GM13977 (cell line): ENCODE results near the gene SUN1.

Experiments used
- DNase-seq: peaks from one replicate; pipeline ENCODE4 v3.0.0; 2012; ENCODE audit warnings: low spot score
- in situ Hi-C: fragments of 300-500 bp; cut with MboI; formaldehyde crosslinking; loops from one replicate; pipeline ENCODE4 v1.12.0; 2022; ENCODE audit warnings: low sequenced_read_pairs, low pct_unique_long_range_greater_than_20kb, mixed read lengths, inconsistent platforms; ENCODE audit not compliant: unreplicated experiment
- TF ChIP-seq, protein P1 (sequence below): IDR thresholded peaks from 2 replicates; pipeline ENCODE4 v1.5.1; 2012; ENCODE audit warnings: mild to moderate bottlenecking, control low read depth; ENCODE audit not compliant: insufficient read depth; ENCODE audit errors: extremely low read depth, missing control alignments

Gene SUN1

DNA sequence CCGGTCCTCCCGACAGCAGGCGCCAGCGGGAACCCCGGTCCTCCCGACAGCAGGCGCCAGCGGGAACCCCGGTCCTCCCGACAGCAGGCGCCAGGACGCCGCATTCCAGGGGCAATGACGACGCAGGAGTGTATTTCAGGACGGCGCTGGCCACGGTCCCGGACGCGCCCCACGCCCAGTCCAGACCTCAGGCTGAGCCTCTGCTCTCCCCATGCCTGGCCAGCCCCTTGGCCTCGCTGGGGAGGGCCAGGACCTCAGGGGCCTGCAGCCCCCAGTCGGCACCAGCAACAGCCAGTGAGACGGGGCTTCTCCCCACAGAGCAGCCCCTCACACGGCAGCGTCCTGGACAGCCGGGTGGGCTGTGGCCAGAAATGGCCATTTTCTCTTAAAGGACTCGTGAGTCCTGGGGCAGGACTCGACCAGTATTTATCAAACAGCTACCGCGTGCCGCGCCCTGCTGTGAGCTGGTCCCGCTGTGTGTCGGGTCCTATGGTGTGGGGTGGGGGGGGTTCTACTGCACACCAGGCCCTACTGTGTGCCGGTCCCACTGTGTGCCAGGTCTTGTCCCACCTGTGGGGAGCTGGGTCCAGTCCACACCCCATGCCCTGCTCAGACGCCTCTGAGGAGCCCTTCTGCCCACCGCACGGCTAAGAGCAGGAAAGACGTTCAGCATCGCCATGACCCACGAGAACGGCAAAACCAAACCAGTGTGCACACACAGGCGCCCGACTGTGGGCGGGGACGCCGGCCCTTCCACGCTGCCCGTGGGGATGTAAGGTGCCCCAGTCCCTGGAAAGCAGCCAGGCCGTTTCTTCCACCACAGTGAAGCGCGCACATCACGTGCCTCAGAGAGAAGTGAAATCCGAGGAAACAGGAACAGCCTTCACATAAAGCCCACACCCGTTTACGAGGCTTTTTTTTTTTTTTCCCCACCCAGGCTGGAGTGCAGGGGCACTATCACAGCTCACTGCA, 77.4 kb downstream of the SUN1 start:
- in situ Hi-C loops: no loop called here
- TF ChIP-seq, protein P1, sequence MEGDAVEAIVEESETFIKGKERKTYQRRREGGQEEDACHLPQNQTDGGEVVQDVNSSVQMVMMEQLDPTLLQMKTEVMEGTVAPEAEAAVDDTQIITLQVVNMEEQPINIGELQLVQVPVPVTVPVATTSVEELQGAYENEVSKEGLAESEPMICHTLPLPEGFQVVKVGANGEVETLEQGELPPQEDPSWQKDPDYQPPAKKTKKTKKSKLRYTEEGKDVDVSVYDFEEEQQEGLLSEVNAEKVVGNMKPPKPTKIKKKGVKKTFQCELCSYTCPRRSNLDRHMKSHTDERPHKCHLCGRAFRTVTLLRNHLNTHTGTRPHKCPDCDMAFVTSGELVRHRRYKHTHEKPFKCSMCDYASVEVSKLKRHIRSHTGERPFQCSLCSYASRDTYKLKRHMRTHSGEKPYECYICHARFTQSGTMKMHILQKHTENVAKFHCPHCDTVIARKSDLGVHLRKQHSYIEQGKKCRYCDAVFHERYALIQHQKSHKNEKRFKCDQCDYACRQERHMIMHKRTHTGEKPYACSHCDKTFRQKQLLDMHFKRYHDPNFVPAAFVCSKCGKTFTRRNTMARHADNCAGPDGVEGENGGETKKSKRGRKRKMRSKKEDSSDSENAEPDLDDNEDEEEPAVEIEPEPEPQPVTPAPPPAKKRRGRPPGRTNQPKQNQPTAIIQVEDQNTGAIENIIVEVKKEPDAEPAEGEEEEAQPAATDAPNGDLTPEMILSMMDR: no peak
- no peak for DNase-seq

DNA sequence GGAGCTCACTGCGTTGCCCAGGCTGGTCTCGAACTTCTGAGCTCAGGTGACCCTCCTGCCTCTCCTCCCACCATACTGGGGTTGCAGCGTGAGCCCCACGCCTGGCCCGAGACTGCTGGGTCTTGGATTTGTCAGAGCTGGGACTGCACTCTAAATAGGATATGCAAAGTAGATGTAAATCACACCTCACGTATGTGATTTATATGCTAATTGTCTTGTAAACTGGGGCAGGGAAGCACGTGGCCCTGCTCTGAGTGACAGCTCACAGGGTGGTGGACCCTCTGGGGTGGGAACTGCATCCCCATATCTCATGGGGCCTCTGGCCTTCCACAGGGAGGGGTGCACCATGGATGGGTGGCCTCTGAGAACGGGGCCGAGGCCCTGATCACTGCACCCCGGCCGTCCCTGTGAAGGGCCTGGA, 78.2 kb downstream of the SUN1 start:
- in situ Hi-C loops: no loop called here
- TF ChIP-seq, protein P1: no peak
- DNase-seq: no peak

DNA sequence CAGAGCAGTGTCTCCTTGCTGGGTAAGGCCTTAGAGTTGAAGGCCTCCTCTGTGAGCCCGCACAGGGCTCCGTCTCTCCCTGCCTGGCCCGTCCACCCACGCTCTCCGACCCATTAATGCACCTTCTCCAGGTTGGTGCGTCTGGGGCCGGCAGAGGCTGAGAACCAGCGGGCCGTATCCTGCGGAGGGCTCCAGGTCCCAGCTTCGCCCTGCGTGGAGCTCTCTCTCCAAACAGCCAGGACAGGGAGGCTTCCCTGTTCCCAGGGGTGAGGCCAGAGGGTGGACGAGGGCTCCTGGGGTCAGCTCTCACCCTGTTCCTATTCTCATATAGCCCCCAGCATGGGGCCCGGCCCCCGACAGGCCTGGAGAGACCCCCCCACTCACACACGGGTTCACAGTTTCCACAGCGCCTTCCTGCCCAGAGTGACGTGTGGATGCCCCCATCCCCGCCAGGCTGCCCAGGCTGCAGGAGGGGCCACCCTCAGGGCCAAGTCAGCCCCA, 78.7 kb downstream of the SUN1 start:
- TF ChIP-seq, protein P1: no peak
- no peak for DNase-seq
- in situ Hi-C loops: no loop called here

DNA sequence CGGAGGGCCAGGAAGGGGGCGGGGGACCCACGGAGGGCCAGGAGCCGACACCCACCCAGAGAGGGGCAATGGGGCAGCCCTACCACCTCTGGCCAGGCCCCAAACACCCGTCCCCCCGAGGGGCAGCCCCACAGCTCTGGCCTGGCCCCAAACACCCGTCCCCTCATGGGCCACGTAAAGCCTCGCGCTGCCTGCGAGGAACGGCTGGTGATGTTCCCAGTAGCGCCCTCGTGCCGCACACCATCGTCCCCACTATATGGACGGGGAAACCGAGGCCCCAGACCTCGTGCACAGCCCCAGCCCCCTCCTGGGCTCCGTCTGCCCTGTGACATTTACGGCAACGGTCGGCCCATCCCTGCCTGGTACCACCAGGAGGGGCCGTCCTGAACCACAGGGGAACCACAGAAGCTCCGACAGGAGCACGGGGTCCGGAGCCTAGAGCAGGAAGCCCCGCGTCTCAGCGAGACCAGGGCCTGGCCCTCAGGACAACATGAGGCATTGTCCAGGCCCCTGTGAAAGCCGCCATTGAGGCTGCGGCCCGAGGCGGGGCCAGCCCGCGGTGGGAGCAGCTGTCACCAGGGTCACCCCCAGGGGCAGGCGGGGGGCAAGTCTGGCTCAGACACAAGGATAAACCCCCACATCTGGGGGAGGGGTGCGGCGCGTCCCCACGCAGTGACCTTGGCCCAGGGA, 79.7 kb downstream of the SUN1 start:
- no peak for DNase-seq
- TF ChIP-seq, protein P1: no peak
- in situ Hi-C loops: no loop called here

DNA sequence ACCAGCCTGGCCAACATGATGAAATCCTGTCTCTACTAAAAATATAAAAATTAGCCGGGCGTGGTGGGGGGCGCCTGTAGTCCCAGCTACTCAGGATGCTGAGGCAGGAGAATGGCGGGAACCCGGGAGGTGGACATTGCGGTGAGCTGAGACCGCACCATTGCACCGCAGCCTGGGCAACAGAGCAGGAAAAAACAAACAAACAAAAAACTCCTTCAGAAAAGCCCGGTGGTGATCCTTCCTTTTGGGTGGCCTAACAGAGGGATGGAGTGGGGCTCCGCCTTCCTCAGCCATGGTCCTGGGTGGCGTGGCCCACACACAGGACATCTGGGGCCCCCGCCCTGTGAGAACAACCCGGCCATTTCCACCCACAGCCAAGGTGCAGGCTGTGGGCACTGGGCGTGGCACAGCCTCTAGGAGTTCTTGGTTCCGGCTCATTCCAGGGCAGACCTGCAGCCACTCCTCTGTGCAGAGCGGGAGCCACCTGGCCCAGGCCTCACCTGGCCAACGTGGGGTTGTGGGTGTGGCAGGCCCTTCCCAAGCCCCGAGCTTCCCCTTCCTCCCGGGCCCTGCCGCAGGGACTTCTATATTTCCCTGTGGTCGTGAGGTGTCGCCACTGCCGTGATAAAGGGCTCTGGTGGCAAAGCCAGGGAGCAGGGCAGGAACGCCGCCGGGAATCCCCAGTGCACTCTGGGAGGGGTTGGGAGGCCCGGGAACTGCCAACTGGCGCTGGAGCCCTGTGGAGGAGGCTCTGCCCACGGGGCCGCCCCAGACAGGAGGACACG, 81.7 kb downstream of the SUN1 start:
- TF ChIP-seq, protein P1: no peak
- DNase-seq: no peak
- in situ Hi-C loops: no loop called here
